ENCODE measurements around the gene RUNX1.

- TF ChIP-seq EZH2phosphoT487 (IDR thresholded peaks at IDR 0.05; ENCODE audit: low read depth) = no peak
- TF ChIP-seq CTCF (IDR thresholded peaks at IDR 0.05; ENCODE audit: low read depth, low read length) = no peak
These were observed 74.7 kb downstream of the RUNX1 start for GRCh38 chr21:34974162-34974981.
